Mucosa of descending colon (tissue), 3 donors: ENCODE results near the gene FAM163A. TPM values are rescaled to one million over a fixed set of nuclear protein-coding genes. Genes with fewer than 3 reads are reported as not detected.
"Not testable (repeated sequence)": the region's sequence is repeated elsewhere in the genome, so short reads cannot be mapped to it uniquely, and the experiment has no call there.

ENCODE experiments used
- ATAC-seq: fragments of 200-7000 bp; cut with Tn5 transposase; one replicate; pipeline ENCODE4 v1.9.1; 2020; ENCODE audit warnings: mild to moderate bottlenecking, moderate library complexity
- DNase-seq, 3 donors: peaks; one replicate each; pipeline ENCODE4 v3.0.0-alpha.2; 2020
- H3K36me3 ChIP-seq: fragments of 200-600 bp; one replicate; pipeline ENCODE4 v1.8.0; 2021; ENCODE audit warnings: low read depth, mild to moderate bottlenecking
- H3K4me1 ChIP-seq: fragments of 200-600 bp; one replicate; pipeline ENCODE4 v1.8.0; 2021; ENCODE audit warnings: low read depth, mild to moderate bottlenecking
- H3K4me3 ChIP-seq: fragments of 200-600 bp; one replicate; pipeline ENCODE4 v1.8.0; 2021; ENCODE audit warnings: mild to moderate bottlenecking
- H3K9me3 ChIP-seq: fragments of 200-600 bp; one replicate; pipeline ENCODE4 v1.8.0; 2021; ENCODE audit warnings: mild to moderate bottlenecking
- CTCF ChIP-seq: fragments of 200-600 bp; IDR thresholded peaks from one replicate; pipeline ENCODE4 v1.8.0; 2022; ENCODE audit warnings: antibody characterized with exemption, mild to moderate bottlenecking
- intact Hi-C, 2 donors: fragments of 100-400 bp; cut with DNase I in 1 of 2; cut with micrococcal nuclease in 1 of 2; formaldehyde crosslinking; loops; one replicate each; pipeline versions ENCODE4 v1.11.0 to v1.11.1; 2022; cut with DNase I, micrococcal nuclease
- total RNA-seq, 3 donors: library from RNA; stranded (reverse); fragmentation: NEBNext Ultra II Directional in 2 of 3; extraction: Animal tissue kit (Norgen Biotek cat#: 25700) in 2 of 3; gene quantifications; one replicate each; pipeline versions ENCODE4 v1.2.1 to v1.2.4, GENCODE V29; 2021 to 2023
- donor health status: DM: no; HTN: no; CAD: no; lungs with moderate emphysema.
- donor health status: DM: no; HTN: no; CAD: no.
- donor health status: DM: no; HTN: yes; CAD: no.

The FAM163A gene
- total RNA-seq, 3 donors from 2014 or later = 0.31 to 1.6 (median 0.32) TPM

- DNase-seq (no peak), ATAC-seq (no peak)
- no peaks in the 10 kb centered on the region for H3K9me3 ChIP-seq
- H3K36me3 ChIP-seq = no peaks in the 10 kb centered on the region
- no peaks in the 10 kb centered on the region for H3K4me1 ChIP-seq
- no peak overlapping the region for H3K4me3 ChIP-seq
- intact Hi-C loops = no loop called here
- TF ChIP-seq CTCF = no peak
These were observed 83.7 kb downstream of the FAM163A start for GRCh38 chr1:179826626-179827280.

GRCh38 chr1:179828554-179829110 lies 85.5 kb downstream of the FAM163A start:
- no peaks in the 10 kb centered on the region for H3K36me3 ChIP-seq
- no peak overlapping the region for H3K4me3 ChIP-seq
- TF ChIP-seq CTCF = no peak
- H3K9me3 ChIP-seq = no peaks in the 10 kb centered on the region
- DNase-seq = no peak
- intact Hi-C loops = no loop called here
- H3K4me1 ChIP-seq = no peaks in the 10 kb centered on the region
- no peak for ATAC-seq

GRCh38 chr1:179831225-179831624 lies 88.1 kb downstream of the FAM163A start:
- DNase-seq = no peak
- peak; percentile 58 for ATAC-seq
- Histone ChIP-seq H3K4me3 (no peak overlapping the region), H3K9me3 (no peaks in the 10 kb centered on the region), H3K36me3 (no peaks in the 10 kb centered on the region), H3K4me1 (no peaks in the 10 kb centered on the region)
- no peak for TF ChIP-seq CTCF
- intact Hi-C loops = no loop called here

- DNase-seq (no peak), ATAC-seq (no peak)
- no peaks in the 10 kb centered on the region for H3K9me3 ChIP-seq
- H3K4me3 ChIP-seq = no peak overlapping the region
- no peaks in the 10 kb centered on the region for H3K4me1 ChIP-seq
- no peak for TF ChIP-seq CTCF
- H3K36me3 ChIP-seq = no peaks in the 10 kb centered on the region
- intact Hi-C loops = no loop called here
These were observed 89.0 kb downstream of the FAM163A start for GRCh38 chr1:179831852-179832699.

GRCh38 chr1:179836686-179837445 lies 93.8 kb downstream of the FAM163A start:
- H3K4me1 ChIP-seq, DNase-seq, H3K4me3 ChIP-seq, H3K9me3 ChIP-seq, ATAC-seq, H3K36me3 ChIP-seq, intact Hi-C loops: not testable (repeated sequence)
